Measurements from ENCODE around the gene MRPL51. TPM values are rescaled to one million over a fixed set of nuclear protein-coding genes. Genes with fewer than 3 reads are reported as not detected.

MRPL51 gene
- polyA plus RNA-seq, 1 donor, result 112 TPM

Other genes with a start within 250 kb of the MRPL51 start
- 1.7 TPM for gene PLEKHG6, start 182.6 kb downstream of the MRPL51 start, polyA plus RNA-seq (ENCODE audit: insufficient read length)
- gene TNFRSF1A, start 151.2 kb downstream of the MRPL51 start, polyA plus RNA-seq (ENCODE audit: insufficient read length), result 86.3 TPM
- 0.49 TPM for gene SCNN1A, start 117.7 kb downstream of the MRPL51 start, polyA plus RNA-seq (ENCODE audit: insufficient read length)
- gene LTBR, start 109.1 kb downstream of the MRPL51 start, polyA plus RNA-seq (ENCODE audit: insufficient read length), result 53.9 TPM
- 0.71 TPM for gene CD27, start 48.3 kb downstream of the MRPL51 start, polyA plus RNA-seq (ENCODE audit: insufficient read length)
- gene TAPBPL, start 41.2 kb downstream of the MRPL51 start, polyA plus RNA-seq (ENCODE audit: insufficient read length), result 10.3 TPM
- 11.9 TPM for gene VAMP1, start 22.6 kb downstream of the MRPL51 start, polyA plus RNA-seq (ENCODE audit: insufficient read length)
- gene NCAPD2, start 840 bp upstream of the MRPL51 start, polyA plus RNA-seq (ENCODE audit: insufficient read length), result 36.9 TPM
- gene GAPDH, start 41.3 kb upstream of the MRPL51 start, polyA plus RNA-seq (ENCODE audit: insufficient read length), result 5,261 TPM
- gene IFFO1, start 62.8 kb upstream of the MRPL51 start, polyA plus RNA-seq (ENCODE audit: insufficient read length), result 41.0 TPM
- 25.7 TPM for gene NOP2, start 75.0 kb upstream of the MRPL51 start, polyA plus RNA-seq (ENCODE audit: insufficient read length)
- 174 TPM for gene CHD4, start 114.1 kb upstream of the MRPL51 start, polyA plus RNA-seq (ENCODE audit: insufficient read length)
- gene LPAR5, start 142.7 kb upstream of the MRPL51 start, polyA plus RNA-seq (ENCODE audit: insufficient read length), result 2.4 TPM
- gene ACRBP, start 154.2 kb upstream of the MRPL51 start, polyA plus RNA-seq (ENCODE audit: insufficient read length), result 2.9 TPM
- gene ING4, start 169.9 kb upstream of the MRPL51 start, polyA plus RNA-seq (ENCODE audit: insufficient read length), result 47.6 TPM
- 50.4 TPM for gene ZNF384, start 196.1 kb upstream of the MRPL51 start, polyA plus RNA-seq (ENCODE audit: insufficient read length)
- 2.4 TPM for gene PIANP, start 207.6 kb upstream of the MRPL51 start, polyA plus RNA-seq (ENCODE audit: insufficient read length)
- 65.7 TPM for gene COPS7A, start 230.8 kb upstream of the MRPL51 start, polyA plus RNA-seq (ENCODE audit: insufficient read length)